Spleen (tissue), 11 donors: ENCODE measurements around the gene ANXA5. TPM values are rescaled to one million over a fixed set of nuclear protein-coding genes. Genes with fewer than 3 reads are reported as not detected.

ENCODE experiments used
- DNase-seq: peaks from one replicate; pipeline ENCODE4 v3.0.0-alpha.2; 2020
- H3K27ac ChIP-seq, 8 donors: fragments of 200-600 bp; sonication (generic) in 7 of 8; 1 replicate in 4 of 8; 2 replicates in 4 of 8; pipeline versions ENCODE4 v1.5.0 to v1.8.0; 2016 to 2021; ENCODE audit warnings: inconsistent platforms in 4 of 8, mild to moderate bottlenecking in 4 of 8, moderate library complexity in 1 of 8
- H3K27me3 ChIP-seq, 7 donors: fragments of 200-600 bp; sonication (generic) in 6 of 7; replicated peaks in 1 of 7; 1 replicate in 4 of 7; 2 replicates in 3 of 7; pipeline versions ENCODE4 v1.5.0 to v1.8.0; 2016 to 2021; ENCODE audit warnings: inconsistent platforms in 3 of 7, mild to moderate bottlenecking in 1 of 7
- H3K36me3 ChIP-seq, 6 donors: fragments of 200-600 bp; sonication (generic) in 5 of 6; 1 replicate in 4 of 6; 2 replicates in 2 of 6; pipeline versions ENCODE4 v1.5.0 to v1.8.0; 2016 to 2021; ENCODE audit warnings: inconsistent platforms in 2 of 6
- H3K4me1 ChIP-seq, 6 donors: fragments of 200-600 bp; sonication (generic) in 5 of 6; 1 replicate in 3 of 6; 2 replicates in 3 of 6; pipeline versions ENCODE4 v1.5.0 to v1.8.0; 2016 to 2021; ENCODE audit warnings: inconsistent platforms in 3 of 6
- H3K4me3 ChIP-seq, 8 donors: fragments of 200-600 bp; sonication (generic) in 7 of 8; 1 replicate in 4 of 8; 2 replicates in 4 of 8; pipeline versions ENCODE4 v1.5.0 to v1.8.0; 2016 to 2021; ENCODE audit warnings: inconsistent platforms in 4 of 8, mild to moderate bottlenecking in 4 of 8, moderate library complexity in 2 of 8
- H3K9me3 ChIP-seq, 8 donors: fragments of 200-600 bp; sonication (generic) in 7 of 8; 1 replicate in 4 of 8; 2 replicates in 4 of 8; pipeline versions ENCODE4 v1.5.0 to v1.8.0; 2016 to 2021; ENCODE audit warnings: inconsistent platforms in 4 of 8
- POLR2A ChIP-seq, 3 donors: fragments of 450-650 bp; IDR thresholded peaks; one replicate each; pipeline ENCODE4 v1.5.1; 2017; ENCODE audit warnings: antibody characterized with exemption in 3 of 3, mild to moderate bottlenecking in 1 of 3
- POLR2AphosphoS5 ChIP-seq, 3 donors: sonication (generic); formaldehyde crosslinking; IDR thresholded peaks; one replicate each; pipeline ENCODE4 v1.5.1; 2017; ENCODE audit warnings: antibody characterized with exemption in 3 of 3
- WGBS, 5 donors: extraction: QIAGEN DNeasy Blood & Tissue Kit in 3 of 5; methylation state at CpG; one replicate each; pipeline versions ENCODE4 v1.1.5 to v1.1.7; 2013 to 2018; 5-methylcytosine and 5-hydroxymethylcytosine counted together
- intact Hi-C: fragments of 100-400 bp; cut with DNase I; formaldehyde crosslinking; loops from one replicate; pipeline ENCODE4 v1.15.0; 2023; ENCODE audit warnings: low total_unique reads
- polyA plus RNA-seq, 3 donors: library from polyadenylated mRNA; stranded (reverse); fragments of 200-250 nt; gene quantifications; one replicate each; pipeline ENCODE4 v1.2.1, GENCODE V29; 2013
- total RNA-seq, 7 donors: library from RNA; depleted of rRNA in 3 of 7; stranded (reverse); fragments of >200 nt in 3 of 7; fragmentation: NEBNext Ultra II Directional in 4 of 7; extraction: Animal tissue kit (Norgen Biotek cat#: 25700) in 4 of 7; gene quantifications; one replicate each; pipeline versions ENCODE4 v1.1.0 to v1.2.1, GENCODE V29; 2016 to 2021
- TF ChIP-seq, protein P1 (sequence below), 11 experiments: fragments of 200-600 bp in 7 of 11; fragments of 450-650 bp in 4 of 11; sonication (generic) in 4 of 11; IDR thresholded peaks in 8 of 11; conservative IDR thresholded peaks in 3 of 11; 1 replicate in 7 of 11; 2 replicates in 4 of 11; pipeline versions ENCODE4 v1.4.0 to v1.8.0; 2016 to 2021; ENCODE audit warnings: antibody characterized with exemption in 11 of 11, inconsistent platforms in 4 of 11, mild to moderate bottlenecking in 1 of 11
- donor health status: healthy with polysubstance abuse.
- donor health status: DM: no; HTN: no; CAD: no; lungs with moderate emphysema.
- donor health status: DM: no; HTN: no; CAD: no.
- donor health status: Bipolar disorder and iron deficiency.
- donor health status: healthy.
- donor health status: DM: no; HTN: no; CAD: no.
- donor health status: DM: yes; HTN: yes; CAD: no.

Gene ANXA5
- total and polyA plus RNA-seq, 10 donors: 118 to 269 (median 218) TPM

DNA sequence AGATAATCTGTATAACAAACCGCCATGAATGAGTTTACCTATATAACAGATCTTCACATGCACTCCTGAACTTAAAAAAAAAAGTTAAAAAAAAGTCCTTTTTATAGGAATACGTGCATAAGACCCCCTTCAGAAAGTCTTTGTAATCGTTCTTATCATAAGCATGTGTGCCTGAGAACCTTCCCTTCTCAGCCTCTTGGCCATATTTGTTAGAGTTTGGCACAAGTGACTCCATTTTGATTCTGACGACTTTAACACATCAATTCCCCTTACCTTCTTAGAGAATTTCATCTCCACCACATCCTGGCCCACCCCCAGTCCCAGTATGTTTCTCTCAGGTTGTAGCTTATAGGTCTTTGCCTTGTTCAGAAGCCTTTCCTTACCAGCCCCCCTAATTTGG, 16.0 kb upstream of the ANXA5 start:
- Histone ChIP-seq H3K36me3 (no peaks in the 10 kb centered on the region), H3K27ac (no peak overlapping the region), H3K27me3 (peaks cover 0 to 30% (median 7%) of the 10 kb centered on the region in 7 donors), H3K9me3 (no peaks in the 10 kb centered on the region), H3K4me3 (no peak overlapping the region), H3K4me1 (peaks cover 0 to 14% (median 3%) of the 10 kb centered on the region in 6 donors)
- no peak for DNase-seq
- 84 to 91% (median 90%) methylated on average over 4 of the region's 4 CpGs for WGBS, 5 donors
- intact Hi-C loops: no loop called here
- no peak for TF ChIP-seq POLR2AphosphoS5 (IDR thresholded peaks at IDR 0.05)
- TF ChIP-seq, protein P1, sequence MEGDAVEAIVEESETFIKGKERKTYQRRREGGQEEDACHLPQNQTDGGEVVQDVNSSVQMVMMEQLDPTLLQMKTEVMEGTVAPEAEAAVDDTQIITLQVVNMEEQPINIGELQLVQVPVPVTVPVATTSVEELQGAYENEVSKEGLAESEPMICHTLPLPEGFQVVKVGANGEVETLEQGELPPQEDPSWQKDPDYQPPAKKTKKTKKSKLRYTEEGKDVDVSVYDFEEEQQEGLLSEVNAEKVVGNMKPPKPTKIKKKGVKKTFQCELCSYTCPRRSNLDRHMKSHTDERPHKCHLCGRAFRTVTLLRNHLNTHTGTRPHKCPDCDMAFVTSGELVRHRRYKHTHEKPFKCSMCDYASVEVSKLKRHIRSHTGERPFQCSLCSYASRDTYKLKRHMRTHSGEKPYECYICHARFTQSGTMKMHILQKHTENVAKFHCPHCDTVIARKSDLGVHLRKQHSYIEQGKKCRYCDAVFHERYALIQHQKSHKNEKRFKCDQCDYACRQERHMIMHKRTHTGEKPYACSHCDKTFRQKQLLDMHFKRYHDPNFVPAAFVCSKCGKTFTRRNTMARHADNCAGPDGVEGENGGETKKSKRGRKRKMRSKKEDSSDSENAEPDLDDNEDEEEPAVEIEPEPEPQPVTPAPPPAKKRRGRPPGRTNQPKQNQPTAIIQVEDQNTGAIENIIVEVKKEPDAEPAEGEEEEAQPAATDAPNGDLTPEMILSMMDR (IDR thresholded peaks at IDR 0.05 in 8 of 11, conservative IDR thresholded peaks at IDR 0.05 in 3 of 11): no peak

DNA sequence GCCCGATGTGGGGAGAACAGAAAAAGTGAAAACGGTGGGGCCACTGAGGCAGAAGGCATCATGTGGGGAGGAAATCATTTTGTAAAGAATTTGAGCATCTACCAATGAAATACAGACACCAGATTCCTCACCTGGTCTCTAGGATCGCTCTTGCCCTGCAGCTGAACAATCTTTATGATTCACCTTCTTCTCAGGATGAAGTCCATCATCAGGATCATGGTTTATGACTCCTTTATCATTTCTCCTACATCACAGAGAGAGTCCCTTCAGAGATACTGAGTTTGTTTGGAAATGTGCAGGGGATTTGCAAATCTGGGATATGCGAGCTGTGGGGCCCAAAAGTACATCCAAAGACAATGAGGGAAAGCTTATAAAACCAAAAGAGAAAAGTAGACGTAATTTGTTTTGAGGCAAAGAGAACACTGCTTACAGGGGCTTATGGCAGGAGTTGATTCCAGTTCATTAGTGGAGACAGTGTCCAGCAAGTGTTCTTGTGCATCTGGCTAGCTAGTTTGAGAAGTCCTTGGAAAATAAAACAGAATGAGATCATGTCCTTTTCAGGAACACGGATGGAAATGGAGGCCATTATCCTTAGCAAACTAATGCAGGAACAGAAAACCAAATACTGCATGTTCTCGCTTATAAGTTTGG, 15.3 kb upstream of the ANXA5 start:
- Histone ChIP-seq H3K4me3 (peak overlapping the region in 2 of 8 donors; percentile 1 to 25), H3K4me1 (peaks cover 0 to 14% (median 3%) of the 10 kb centered on the region in 6 donors), H3K27ac (peak overlapping the region in 4 of 8 donors; percentile 16 to 60 (median 36)), H3K36me3 (no peaks in the 10 kb centered on the region), H3K27me3 (peaks cover 0 to 30% (median 7%) of the 10 kb centered on the region in 7 donors), H3K9me3 (no peaks in the 10 kb centered on the region)
- TF ChIP-seq, protein P1 (IDR thresholded peaks at IDR 0.05 in 8 of 11, conservative IDR thresholded peaks at IDR 0.05 in 3 of 11): no peak
- no peak for TF ChIP-seq POLR2AphosphoS5 (IDR thresholded peaks at IDR 0.05)
- 65 to 68% (median 67%) methylated on average over 7 of the region's 7 CpGs for WGBS, 5 donors
- intact Hi-C loops: no loop called here
- no peak for DNase-seq

DNA sequence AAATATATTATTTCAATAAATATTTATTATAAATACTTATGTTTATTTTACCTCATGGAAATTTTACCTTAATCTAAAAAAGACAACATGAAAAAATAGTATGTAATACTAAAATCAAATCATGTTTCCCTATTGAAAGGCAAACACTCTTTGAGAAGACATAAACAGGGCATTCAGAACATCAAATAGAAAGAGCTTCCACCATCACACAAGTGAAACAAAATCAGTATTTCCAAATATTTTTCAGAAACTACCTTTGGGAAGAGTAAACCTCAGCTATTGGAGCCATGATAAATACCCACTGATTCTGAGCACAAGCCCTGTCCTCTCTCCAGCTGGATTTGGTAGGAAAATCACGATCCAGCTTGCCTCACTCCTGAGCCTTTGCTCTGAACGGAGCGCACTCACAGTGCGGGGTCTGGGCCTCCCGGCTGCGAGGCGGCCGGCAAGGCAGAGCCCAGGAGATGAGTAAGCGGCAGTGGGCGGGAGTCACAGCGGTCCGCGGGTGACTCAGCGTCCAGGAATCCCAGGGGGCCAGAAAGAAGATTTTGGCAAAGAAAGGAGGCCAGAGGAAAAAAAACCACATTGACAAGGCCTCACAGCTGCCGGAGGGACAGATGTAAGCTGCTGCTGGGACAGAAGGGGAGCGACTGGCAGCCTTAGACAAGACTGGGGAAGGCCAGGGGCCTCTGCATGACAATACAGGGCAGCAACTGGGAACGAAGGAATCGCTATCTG, 14.7 kb upstream of the ANXA5 start:
- Histone ChIP-seq H3K4me3 (peak overlapping the region in 2 of 8 donors; percentile 1 to 25), H3K36me3 (no peaks in the 10 kb centered on the region), H3K9me3 (no peaks in the 10 kb centered on the region), H3K27me3 (peaks cover 0 to 29% (median 7%) of the 10 kb centered on the region in 7 donors), H3K4me1 (peaks cover 0 to 14% (median 3%) of the 10 kb centered on the region in 6 donors), H3K27ac (peak overlapping the region in 4 of 8 donors; percentile 16 to 60 (median 36))
- DNase-seq: peak; percentile 78
- WGBS, 5 donors: 7 to 17% (median 10%) methylated on average over 18 of the region's 18 CpGs
- TF ChIP-seq, protein P1 (IDR thresholded peaks at IDR 0.05 in 8 of 11, conservative IDR thresholded peaks at IDR 0.05 in 3 of 11): no peak
- peak; percentile 44 to 81 (median 67) for TF ChIP-seq POLR2AphosphoS5 (IDR thresholded peaks at IDR 0.05)
- intact Hi-C loops: no loop called here

DNA sequence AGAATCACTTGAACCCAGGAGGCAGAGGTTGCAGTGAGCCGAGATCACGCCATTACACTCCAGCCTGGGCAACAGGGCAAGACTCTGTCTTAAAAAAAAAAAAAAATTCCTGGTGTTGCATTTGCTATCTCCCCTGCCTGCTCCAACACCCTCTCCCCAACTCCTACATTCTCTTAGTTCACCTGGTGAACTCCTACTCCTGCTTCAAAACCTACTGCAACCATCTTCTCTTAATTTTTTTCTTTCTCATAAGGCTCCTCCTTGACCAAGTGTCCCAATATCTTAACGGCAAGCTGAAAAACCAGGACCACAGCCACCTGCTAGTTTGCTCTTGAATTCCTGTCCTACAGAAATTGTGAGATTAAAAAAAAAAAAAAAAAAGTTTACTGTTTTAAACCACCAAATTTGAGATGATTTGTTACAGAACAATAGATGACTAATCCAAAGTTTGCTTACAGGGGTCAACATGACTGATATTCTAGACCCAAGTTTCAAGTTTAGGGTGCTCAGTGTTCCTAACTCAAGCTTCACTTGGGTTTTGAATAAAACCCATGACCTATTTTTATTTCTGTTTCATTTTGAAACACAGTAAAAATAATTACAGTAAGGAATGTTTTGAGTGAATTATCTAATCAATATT, 13.1 kb upstream of the ANXA5 start:
- no peak overlapping the region for H3K4me3 ChIP-seq
- TF ChIP-seq POLR2A (IDR thresholded peaks at IDR 0.05) (no peak), POLR2AphosphoS5 (IDR thresholded peaks at IDR 0.05) (no peak)
- TF ChIP-seq, protein P1 (IDR thresholded peaks at IDR 0.05 in 8 of 11, conservative IDR thresholded peaks at IDR 0.05 in 3 of 11): no peak
- peaks cover 0 to 25% (median 7%) of the 10 kb centered on the region in 7 donors for H3K27me3 ChIP-seq
- DNase-seq: no peak
- 78 to 91% (median 87%) methylated on average over 3 of the region's 3 CpGs for WGBS, 5 donors
- intact Hi-C loops: no loop called here
- H3K9me3 ChIP-seq: no peaks in the 10 kb centered on the region
- peaks cover 0 to 14% (median 3%) of the 10 kb centered on the region in 6 donors for H3K4me1 ChIP-seq
- no peaks in the 10 kb centered on the region for H3K36me3 ChIP-seq
- H3K27ac ChIP-seq: no peak overlapping the region
